K562 (cell line): ENCODE results near the gene TBL2. TPM values are rescaled to one million over a fixed set of nuclear protein-coding genes. Genes with fewer than 3 reads are reported as not detected.
A peak's percentile ranks its signal among the peaks of the same experiment; 100 is the strongest.

Source experiments
- ATF1 ChIP-seq, 2 experiments: fragments of 450-650 bp in 1 of 2; IDR thresholded peaks; 2 replicates each; pipeline ENCODE4 v1.6.1; 2016; ENCODE audit warnings: missing compliant biosample characterization in 1 of 2, missing genetic modification characterization in 1 of 2
- CBX2 ChIP-seq: fragments of 200-600 bp; sonication (generic); IDR thresholded peaks from one replicate; pipeline ENCODE4 v1.6.1; 2012; ENCODE audit warnings: mild to moderate bottlenecking, low read length, inconsistent platforms; ENCODE audit not compliant: insufficient read depth, poor library complexity, severe bottlenecking
- KDM4B ChIP-seq, 2 experiments: fragments of 450-650 bp in 1 of 2; sonication (generic) in 1 of 2; IDR thresholded peaks; 2 replicates each; pipeline ENCODE4 v1.6.1; 2016 to 2017; ENCODE audit warnings: borderline replicate concordance in 2 of 2, antibody characterized with exemption in 1 of 2, low read depth in 1 of 2, mild to moderate bottlenecking in 1 of 2
- KLF1 ChIP-seq: fragments of 450-650 bp; IDR thresholded peaks from 2 replicates; pipeline ENCODE4 v1.6.1; 2016; ENCODE audit warnings: missing genetic modification characterization, missing compliant biosample characterization
- MBD2 ChIP-seq: sonication (generic); IDR thresholded peaks from 2 replicates; pipeline ENCODE4 v1.6.1; 2016; ENCODE audit warnings: low read depth, borderline replicate concordance
- MEF2D ChIP-seq: conservative IDR thresholded peaks from 2 replicates; pipeline ENCODE4 v1.6.1; 2016; ENCODE audit warnings: low read depth, missing genetic modification characterization, missing compliant biosample characterization
- NR2C2 ChIP-seq, 2 experiments: fragments of 200-800 bp in 1 of 2; sonication (Bioruptor generic) in 1 of 2; sonication (generic) in 1 of 2; formaldehyde crosslinking in 1 of 2; IDR thresholded peaks; 2 replicates each; pipeline versions ENCODE4 v1.6.1 to v1.8.0; 2016 to 2022; ENCODE audit warnings: mild to moderate bottlenecking in 1 of 2, missing compliant biosample characterization in 1 of 2, missing genetic modification characterization in 1 of 2, missing genetic modification reagents in 1 of 2
- NRF1 ChIP-seq, 2 experiments: fragments of 450-650 bp; IDR thresholded peaks in 1 of 2; conservative IDR thresholded peaks in 1 of 2; 2 replicates each; pipeline ENCODE4 v1.6.1; 2014; ENCODE audit warnings: mild to moderate bottlenecking in 2 of 2
- RAD51 ChIP-seq: fragments of 450-650 bp; IDR thresholded peaks from 2 replicates; pipeline ENCODE4 v1.7.1; 2016; ENCODE audit warnings: low read depth, mild to moderate bottlenecking, borderline replicate concordance
- SPI1 ChIP-seq: IDR thresholded peaks from 2 replicates; pipeline ENCODE4 v1.6.1; 2011; ENCODE audit warnings: low read depth, low read length, control low read depth, borderline replicate concordance
- SRSF7 ChIP-seq: fragments of 200-400 bp; formaldehyde crosslinking; optimal IDR thresholded peaks from 2 replicates; pipeline ENCODE3; 2017; ENCODE audit warnings: mild to moderate bottlenecking, low read depth, low read length
- TAF15 ChIP-seq: fragments of 200-400 bp; formaldehyde crosslinking; IDR thresholded peaks from 2 replicates; pipeline ENCODE4 v1.6.1; 2017; ENCODE audit warnings: mild to moderate bottlenecking, low read depth, low read length, moderate library complexity
- XRCC5 ChIP-seq: fragments of 200-400 bp; formaldehyde crosslinking; IDR thresholded peaks from 2 replicates; pipeline ENCODE4 v1.6.1; 2017; ENCODE audit warnings: low read depth, mild to moderate bottlenecking, low read length
- ZC3H4 ChIP-seq: sonication (generic); formaldehyde crosslinking; IDR thresholded peaks from 2 replicates; pipeline ENCODE4 v1.9.0; 2021; ENCODE audit warnings: missing genetic modification reagents, borderline replicate concordance
- ZFX ChIP-seq: sonication (generic); formaldehyde crosslinking; IDR thresholded peaks from 2 replicates; pipeline ENCODE4 v1.8.0; 2022; ENCODE audit warnings: mild to moderate bottlenecking, missing genetic modification reagents, moderate library complexity
- ZNF23 ChIP-seq: fragments of 250-450 bp; sonication (Bioruptor Pico); IDR thresholded peaks from 2 replicates; pipeline ENCODE4 v1.4.0; 2020; ENCODE audit warnings: mild to moderate bottlenecking
- ZNF263 ChIP-seq: sonication (generic); formaldehyde crosslinking; IDR thresholded peaks from 2 replicates; pipeline ENCODE4 v1.8.0; 2022; ENCODE audit warnings: mild to moderate bottlenecking, missing genetic modification reagents, borderline replicate concordance
- ZNF408 ChIP-seq: fragments of 250-450 bp; sonication (Bioruptor Pico); IDR thresholded peaks from 2 replicates; pipeline ENCODE4 v1.4.0; 2020; ENCODE audit warnings: low read depth, mild to moderate bottlenecking, moderate library complexity
- ZNF766 ChIP-seq: fragments of 200-800 bp; sonication (Bioruptor generic); conservative IDR thresholded peaks from 2 replicates; pipeline ENCODE4 v1.6.1; 2016; ENCODE audit warnings: missing genetic modification characterization, missing compliant biosample characterization
- polyA plus RNA-seq, 8 experiments: library from polyadenylated mRNA; depleted of rRNA in 4 of 8; stranded (reverse) in 5 of 8; unstranded in 3 of 8; fragments of >200 nt; fragmentation: Nextera tagmentation in 2 of 8; fragmentation: Illumina TruSeq in 1 of 8; extraction: Ambion mirVana in 2 of 8; extraction: Trizol in 1 of 8; gene quantifications; 2 replicates each; pipeline versions ENCODE4 v1.2.1 to v1.2.3, GENCODE V29; 2011 to 2014; ENCODE audit warnings: inconsistent platforms in 1 of 8, missing spikeins in 1 of 8
- total RNA-seq, 7 experiments: library from RNA; depleted of rRNA in 6 of 7; stranded (reverse); fragments of >200 nt in 6 of 7; fragmentation: Illumina TruSeq in 2 of 7; extraction: Trizol in 2 of 7; gene quantifications; 2 replicates each; pipeline versions ENCODE4 v1.2.1 to v1.2.3, GENCODE V29; 2011 to 2021; ENCODE audit warnings: low replicate concordance in 1 of 7
- TF ChIP-seq, protein P1 (sequence below): fragments of 450-650 bp; formaldehyde crosslinking; IDR thresholded peaks from 2 replicates; pipeline ENCODE4 v1.4.0; 2020; ENCODE audit warnings: mild to moderate bottlenecking
- TF ChIP-seq, protein P2 (sequence below): fragments of 450-650 bp; IDR thresholded peaks from 2 replicates; pipeline ENCODE4 v1.6.1; 2017; ENCODE audit warnings: mild to moderate bottlenecking, moderate library complexity
- TF ChIP-seq, protein P3 (sequence below), 2 experiments: fragments of 200-800 bp in 1 of 2; sonication (Bioruptor generic) in 1 of 2; sonication (generic) in 1 of 2; formaldehyde crosslinking in 1 of 2; IDR thresholded peaks in 1 of 2; conservative IDR thresholded peaks in 1 of 2; 2 replicates each; pipeline versions ENCODE4 v1.5.0 to v1.6.1; 2016 to 2020; ENCODE audit warnings: missing compliant biosample characterization in 1 of 2, missing genetic modification characterization in 1 of 2, missing genetic modification reagents in 1 of 2

TBL2 gene
- total and polyA plus RNA-seq, 9 of the 15 experiments (the other 6 are each of a cell fraction or from before 2014, with no cell fraction given) = 2.5 to 123 (median 49.2) TPM

GRCh38 chr7:73573276-73573675, 5.1 kb downstream of the TBL2 start (continued):
- TF ChIP-seq NRF1 (conservative IDR thresholded peaks at IDR 0.05 in 1 of 2, IDR thresholded peaks at IDR 0.05 in 1 of 2) (peak in 1 of 2 experiments; percentile 4; a peak in 1 of 4 replicates), TAF15 (no peak), ZNF23 (CRISPR knock-in tag) (no peak), CBX2 (no peak), XRCC5 (0 out of 2 replicates have a peak, but pooled peaks have one; percentile 16), NR2C2 (CRISPR knock-in tag; IDR thresholded peaks at IDR 0.05) (no peak), NR2C2 (tag; IDR thresholded peaks at IDR 0.05) (0 out of 2 replicates have a peak, but pooled peaks have one; percentile 47), KLF1 (tag) (no peak), SRSF7 (no peak), ATF1 (CRISPR knock-in tag; IDR thresholded peaks at IDR 0.05) (no peak), ATF1 (tag; IDR thresholded peaks at IDR 0.05) (no peak), RAD51 (no peak), SPI1 (peak; percentile 39; the same call in 1 of the 2 replicates), ZC3H4 (CRISPR knock-in tag) (no peak), ZNF263 (CRISPR knock-in tag) (0 out of 2 replicates have a peak, but pooled peaks have one; percentile 23), ZNF766 (CRISPR knock-in tag) (no peak), KDM4B (IDR thresholded peaks at IDR 0.05; ENCODE audit: borderline replicate concordance in 2 of 2, low read depth in 1 of 2) (peak in 1 of 2 experiments; percentile 45; a peak in 1 of 4 replicates), MEF2D (tag) (no peak), MBD2 (no peak), ZNF408 (CRISPR knock-in tag) (no peak), ZFX (CRISPR knock-in tag) (peak; percentile 40; the same call in 1 of the 2 replicates)
- TF ChIP-seq, protein P1, sequence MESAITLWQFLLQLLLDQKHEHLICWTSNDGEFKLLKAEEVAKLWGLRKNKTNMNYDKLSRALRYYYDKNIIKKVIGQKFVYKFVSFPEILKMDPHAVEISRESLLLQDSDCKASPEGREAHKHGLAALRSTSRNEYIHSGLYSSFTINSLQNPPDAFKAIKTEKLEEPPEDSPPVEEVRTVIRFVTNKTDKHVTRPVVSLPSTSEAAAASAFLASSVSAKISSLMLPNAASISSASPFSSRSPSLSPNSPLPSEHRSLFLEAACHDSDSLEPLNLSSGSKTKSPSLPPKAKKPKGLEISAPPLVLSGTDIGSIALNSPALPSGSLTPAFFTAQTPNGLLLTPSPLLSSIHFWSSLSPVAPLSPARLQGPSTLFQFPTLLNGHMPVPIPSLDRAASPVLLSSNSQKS (CRISPR knock-in tag) = no peak
- TF ChIP-seq, protein P2, sequence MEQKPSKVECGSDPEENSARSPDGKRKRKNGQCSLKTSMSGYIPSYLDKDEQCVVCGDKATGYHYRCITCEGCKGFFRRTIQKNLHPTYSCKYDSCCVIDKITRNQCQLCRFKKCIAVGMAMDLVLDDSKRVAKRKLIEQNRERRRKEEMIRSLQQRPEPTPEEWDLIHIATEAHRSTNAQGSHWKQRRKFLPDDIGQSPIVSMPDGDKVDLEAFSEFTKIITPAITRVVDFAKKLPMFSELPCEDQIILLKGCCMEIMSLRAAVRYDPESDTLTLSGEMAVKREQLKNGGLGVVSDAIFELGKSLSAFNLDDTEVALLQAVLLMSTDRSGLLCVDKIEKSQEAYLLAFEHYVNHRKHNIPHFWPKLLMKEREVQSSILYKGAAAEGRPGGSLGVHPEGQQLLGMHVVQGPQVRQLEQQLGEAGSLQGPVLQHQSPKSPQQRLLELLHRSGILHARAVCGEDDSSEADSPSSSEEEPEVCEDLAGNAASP = no peak
- TF ChIP-seq, protein P3, sequence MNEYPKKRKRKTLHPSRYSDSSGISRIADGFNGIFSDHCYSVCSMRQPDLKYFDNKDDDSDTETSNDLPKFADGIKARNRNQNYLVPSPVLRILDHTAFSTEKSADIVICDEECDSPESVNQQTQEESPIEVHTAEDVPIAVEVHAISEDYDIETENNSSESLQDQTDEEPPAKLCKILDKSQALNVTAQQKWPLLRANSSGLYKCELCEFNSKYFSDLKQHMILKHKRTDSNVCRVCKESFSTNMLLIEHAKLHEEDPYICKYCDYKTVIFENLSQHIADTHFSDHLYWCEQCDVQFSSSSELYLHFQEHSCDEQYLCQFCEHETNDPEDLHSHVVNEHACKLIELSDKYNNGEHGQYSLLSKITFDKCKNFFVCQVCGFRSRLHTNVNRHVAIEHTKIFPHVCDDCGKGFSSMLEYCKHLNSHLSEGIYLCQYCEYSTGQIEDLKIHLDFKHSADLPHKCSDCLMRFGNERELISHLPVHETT (CRISPR knock-in tag; conservative IDR thresholded peaks at IDR 0.05 in 1 of 2, IDR thresholded peaks at IDR 0.05 in 1 of 2) = peak in 1 of 2 experiments; percentile 50; a peak in 1 of 4 replicates
